Kidney (tissue), 2 donors: ENCODE measurements around the gene VAMP7. TPM values are rescaled to one million over a fixed set of nuclear protein-coding genes. Genes with fewer than 3 reads are reported as not detected.

Source experiments
- polyA plus RNA-seq: library from polyadenylated mRNA; stranded (reverse); fragments of 350-450 nt; fragmentation: Illumina TruSeq; extraction: RNeasy Lipid Tissue Mini Kit (QIAGEN cat#74804); gene quantifications from one replicate; pipeline ENCODE4 v1.2.3, GENCODE V29; 2014; ENCODE audit warnings: low read depth, low replicate concordance; ENCODE audit not compliant: insufficient read depth
- total RNA-seq: library from RNA; stranded (reverse); fragmentation: NEBNext Ultra II Directional; extraction: Animal tissue kit (Norgen Biotek cat#: 25700); gene quantifications from one replicate; pipeline ENCODE4 v1.2.1, GENCODE V29; 2021
- donor health status: DM: yes; HTN: yes; CAD: no.

Gene VAMP7
- total and polyA plus RNA-seq, 2 donors from 2014 or later, result 32.5 to 40.4 TPM

Other genes starting within 250 kb of the VAMP7 start
- gene IL9R, start 116.4 kb downstream of the VAMP7 start, total RNA-seq, result 0.88 TPM
- not detected for gene IL9R, start 116.4 kb downstream of the VAMP7 start, polyA plus RNA-seq